SK-N-SH (cell line): ENCODE measurements around the gene CRIP2.

Experiments used
- CHD2 ChIP-seq: fragments of 150-350 bp; IDR thresholded peaks from 2 replicates; pipeline ENCODE4 v1.6.1; 2018; ENCODE audit warnings: low read length; ENCODE audit not compliant: partially characterized antibody
- CTCF ChIP-seq: fragments of 200-600 bp; sonication (generic); IDR thresholded peaks from 2 replicates; pipeline ENCODE4 v1.6.1; 2017; ENCODE audit warnings: antibody characterized with exemption, mild to moderate bottlenecking, moderate library complexity
- EZH2phosphoT487 ChIP-seq: fragments of 200-600 bp; sonication (generic); IDR thresholded peaks from 2 replicates; pipeline ENCODE4 v1.6.1; 2017; ENCODE audit warnings: low read depth, mixed run types, mild to moderate bottlenecking, antibody characterized with exemption, moderate library complexity, borderline replicate concordance
- RCOR1 ChIP-seq: fragments of 150-350 bp; IDR thresholded peaks from 2 replicates; pipeline ENCODE4 v1.6.1; 2017; ENCODE audit warnings: antibody characterized with exemption, low read length
- SMC3 ChIP-seq: IDR thresholded peaks from 2 replicates; pipeline ENCODE4 v1.6.1; 2012; ENCODE audit warnings: low read depth, low read length, improper control_type of control experiment

GRCh38 chr14:105483300-105484068 lies 8.9 kb downstream of the CRIP2 start:
- TF ChIP-seq CTCF (no peak), RCOR1 (no peak), EZH2phosphoT487 (no peak), CHD2 (no peak), SMC3 (no peak)
